Activated CD4-positive, alpha-beta T cell treated with anti-CD3 and anti-CD28 coated beads for 36 hours (primary cell): ENCODE measurements around the gene IPMK. TPM values are rescaled to one million over a fixed set of nuclear protein-coding genes. Genes with fewer than 3 reads are reported as not detected.

ENCODE experiments used
- ATAC-seq: fragments of 200-7000 bp; cut with Tn5 transposase; one replicate; pipeline ENCODE4 v1.10.0; 2021; ENCODE audit warnings: mild to moderate bottlenecking, moderate library complexity
- CTCF ChIA-PET: fragments of 350-600 bp; sonication (Branson Sonifier 250); formaldehyde crosslinking; loops from one replicate; lab custom pipeline; 2021; ENCODE audit warnings: antibody characterized with exemption; lab: Charles Lee
- POLR2A ChIA-PET: fragments of 350-600 bp; sonication (Branson Sonifier 250); formaldehyde crosslinking; loops from one replicate; lab custom pipeline; 2021; ENCODE audit warnings: antibody characterized with exemption, inconsistent platforms; lab: Charles Lee
- DNase-seq: peaks from one replicate; pipeline ENCODE4 v3.0.0-alpha.2; 2020
- H3K27ac Mint-ChIP-seq: one replicate; pipeline ENCODE4 v1.8.0; 2021; ENCODE audit warnings: mixed read lengths
- H3K27me3 Mint-ChIP-seq: one replicate; pipeline ENCODE4 v1.8.0; 2021; ENCODE audit warnings: mixed read lengths
- H3K36me3 Mint-ChIP-seq: one replicate; pipeline ENCODE4 v1.8.0; 2021; ENCODE audit warnings: low read depth, mixed read lengths
- H3K4me1 Mint-ChIP-seq: one replicate; pipeline ENCODE4 v1.8.0; 2021; ENCODE audit warnings: mixed read lengths
- H3K4me3 Mint-ChIP-seq: one replicate; pipeline ENCODE4 v1.8.0; 2021; ENCODE audit warnings: mild to moderate bottlenecking, moderate library complexity, mixed read lengths
- H3K9me3 Mint-ChIP-seq: one replicate; pipeline ENCODE4 v1.8.0; 2021; ENCODE audit warnings: low read depth, mixed read lengths
- intact Hi-C, 2 experiments: fragments of 100-400 bp; cut with DNase I in 1 of 2; cut with micrococcal nuclease in 1 of 2; formaldehyde crosslinking; loops; one replicate each; pipeline versions ENCODE4 v1.14.2 to v1.15.1; 2022 to 2024; cut with DNase I, micrococcal nuclease
- total RNA-seq, 2 experiments: library from RNA; stranded (reverse); gene quantifications; one replicate each; pipeline ENCODE4 v1.2.3, GENCODE V29; 2021

Gene IPMK
- total RNA-seq, 2 experiments from 2014 or later = 7.1 to 8.1 TPM

- H3K36me3 Mint-ChIP-seq = peaks cover 3% of the 10 kb centered on the region
- H3K9me3 Mint-ChIP-seq = no peaks in the 10 kb centered on the region
- DNase-seq (peak; percentile 50), ATAC-seq (peak; percentile 71)
- no peak overlapping the region for H3K27ac Mint-ChIP-seq
- CTCF ChIA-PET = interaction anchor here (0.6 to 7.7 kb wide), 26 partner anchors 8 to 407 kb away, joined by 3 to 152 read pairs (median 5); partner anchors contain the start of genes CISD1, IPMK and TFAM
- H3K27me3 Mint-ChIP-seq = no peaks in the 10 kb centered on the region
- POLR2A ChIA-PET = no interaction called here
- intact Hi-C loops = loop anchor here (1.0 to 5.0 kb wide), 2 partner anchors 114 to 954 kb away; no protein-coding TSS in a partner anchor
- H3K4me1 Mint-ChIP-seq = no peaks in the 10 kb centered on the region
- H3K4me3 Mint-ChIP-seq = no peak overlapping the region
These were observed 24.0 kb upstream of the IPMK start for GRCh38 chr10:58291538-58292174.

- peak overlapping the region; percentile 6 for H3K4me3 Mint-ChIP-seq
- peak overlapping the region; percentile 78 for H3K27ac Mint-ChIP-seq
- intact Hi-C loops = loop anchor here (1.0 to 5.0 kb wide), 6 partner anchors 13 to 103 kb away; partner anchors contain the start of genes CISD1 (in 1 of the 2), TFAM (in 1 of the 2) and UBE2D1 (in 1 of the 2)
- H3K4me1 Mint-ChIP-seq = peaks cover 40% of the 10 kb centered on the region
- peak; percentile 87 for ATAC-seq
- peak; percentile 50 for DNase-seq
- no peaks in the 10 kb centered on the region for H3K27me3 Mint-ChIP-seq
- H3K9me3 Mint-ChIP-seq = no peaks in the 10 kb centered on the region
- H3K36me3 Mint-ChIP-seq = peaks cover 28% of the 10 kb centered on the region
- POLR2A ChIA-PET = no interaction called here
- CTCF ChIA-PET = interaction anchor here (0.7 to 1.4 kb wide), 2 partner anchors 9 to 198 kb away, joined by 3 to 9 read pairs; no protein-coding TSS in a partner anchor
These were observed 14.9 kb upstream of the IPMK start for GRCh38 chr10:58282615-58283014.

GRCh38 chr10:58281092-58281752, 13.5 kb upstream of the IPMK start:
- DNase-seq (no peak), ATAC-seq (no peak)
- POLR2A ChIA-PET = no interaction called here
- peaks cover 32% of the 10 kb centered on the region for H3K36me3 Mint-ChIP-seq
- H3K9me3 Mint-ChIP-seq = no peaks in the 10 kb centered on the region
- CTCF ChIA-PET = interaction anchor here (1.7 kb wide), 1 partner anchor 9 kb away, joined by 5 read pairs; no protein-coding TSS in a partner anchor
- H3K4me1 Mint-ChIP-seq = peaks cover 40% of the 10 kb centered on the region
- no peak overlapping the region for H3K4me3 Mint-ChIP-seq
- H3K27ac Mint-ChIP-seq = no peak overlapping the region
- no peaks in the 10 kb centered on the region for H3K27me3 Mint-ChIP-seq
- intact Hi-C loops = loop anchor here (5.0 kb wide), 2 partner anchors 44 to 56 kb away; partner anchors contain the start of gene UBE2D1 (in 1 of the 2)

- no peak overlapping the region for H3K27ac Mint-ChIP-seq
- no peak overlapping the region for H3K4me3 Mint-ChIP-seq
- peaks cover 32% of the 10 kb centered on the region for H3K36me3 Mint-ChIP-seq
- CTCF ChIA-PET = interaction anchor here (0.9 to 1.7 kb wide), 3 partner anchors 10 to 42 kb away, joined by 3 to 5 read pairs (median 5); no protein-coding TSS in a partner anchor
- no peak for DNase-seq
- POLR2A ChIA-PET = no interaction called here
- no peak for ATAC-seq
- peaks cover 40% of the 10 kb centered on the region for H3K4me1 Mint-ChIP-seq
- H3K27me3 Mint-ChIP-seq = no peaks in the 10 kb centered on the region
- H3K9me3 Mint-ChIP-seq = no peaks in the 10 kb centered on the region
- intact Hi-C loops = loop anchor here (5.0 kb wide), 2 partner anchors 43 to 57 kb away; partner anchors contain the start of gene UBE2D1 (in 1 of the 2)
These were observed 12.8 kb upstream of the IPMK start for GRCh38 chr10:58280477-58280876.

- no peak overlapping the region for H3K27ac Mint-ChIP-seq
- POLR2A ChIA-PET = no interaction called here
- H3K4me1 Mint-ChIP-seq = peaks cover 47% of the 10 kb centered on the region
- DNase-seq (no peak), ATAC-seq (no peak)
- intact Hi-C loops = no loop called here
- CTCF ChIA-PET = no interaction called here
- no peaks in the 10 kb centered on the region for H3K27me3 Mint-ChIP-seq
- no peak overlapping the region for H3K4me3 Mint-ChIP-seq
- no peaks in the 10 kb centered on the region for H3K9me3 Mint-ChIP-seq
- H3K36me3 Mint-ChIP-seq = peaks cover 30% of the 10 kb centered on the region
These were observed 11.2 kb upstream of the IPMK start for GRCh38 chr10:58278962-58279307.

- no peaks in the 10 kb centered on the region for H3K9me3 Mint-ChIP-seq
- CTCF ChIA-PET = interaction anchor here (0.6 to 1.8 kb wide), 4 partner anchors 9 to 162 kb away, joined by 3 to 5 read pairs (median 4); partner anchors contain the start of gene CISD1
- DNase-seq (no peak), ATAC-seq (no peak)
- H3K27me3 Mint-ChIP-seq = no peaks in the 10 kb centered on the region
- intact Hi-C loops = no loop called here
- H3K4me1 Mint-ChIP-seq = peaks cover 46% of the 10 kb centered on the region
- no peak overlapping the region for H3K27ac Mint-ChIP-seq
- POLR2A ChIA-PET = no interaction called here
- H3K4me3 Mint-ChIP-seq = no peak overlapping the region
- H3K36me3 Mint-ChIP-seq = peaks cover 30% of the 10 kb centered on the region
These were observed 10.7 kb upstream of the IPMK start for GRCh38 chr10:58278274-58278961.

GRCh38 chr10:58275908-58276307, 8.2 kb upstream of the IPMK start:
- H3K27ac Mint-ChIP-seq = no peak overlapping the region
- CTCF ChIA-PET = interaction anchor here (1.1 to 1.7 kb wide), 2 partner anchors 14 to 15 kb away, joined by 3 to 10 read pairs; no protein-coding TSS in a partner anchor
- H3K9me3 Mint-ChIP-seq = no peaks in the 10 kb centered on the region
- intact Hi-C loops = no loop called here
- peaks cover 28% of the 10 kb centered on the region for H3K36me3 Mint-ChIP-seq
- ATAC-seq (no peak), DNase-seq (no peak)
- H3K4me1 Mint-ChIP-seq = peaks cover 27% of the 10 kb centered on the region
- POLR2A ChIA-PET = no interaction called here
- H3K27me3 Mint-ChIP-seq = no peaks in the 10 kb centered on the region
- H3K4me3 Mint-ChIP-seq = no peak overlapping the region

- ATAC-seq (no peak), DNase-seq (no peak)
- H3K36me3 Mint-ChIP-seq = peaks cover 27% of the 10 kb centered on the region
- H3K4me1 Mint-ChIP-seq = peaks cover 26% of the 10 kb centered on the region
- POLR2A ChIA-PET = no interaction called here
- no peak overlapping the region for H3K27ac Mint-ChIP-seq
- H3K4me3 Mint-ChIP-seq = no peak overlapping the region
- CTCF ChIA-PET = interaction anchor here (1.7 kb wide), 1 partner anchor 15 kb away, joined by 10 read pairs; no protein-coding TSS in a partner anchor
- no peaks in the 10 kb centered on the region for H3K27me3 Mint-ChIP-seq
- intact Hi-C loops = no loop called here
- no peaks in the 10 kb centered on the region for H3K9me3 Mint-ChIP-seq
These were observed 7.6 kb upstream of the IPMK start for GRCh38 chr10:58275261-58275660.

- CTCF ChIA-PET = interaction anchor here (2.3 kb wide), 1 partner anchor 21 kb away, joined by 12 read pairs; no protein-coding TSS in a partner anchor
- POLR2A ChIA-PET = interaction anchor here (0.6 to 1.5 kb wide), 2 partner anchors 33 to 91 kb away, joined by 4 to 14 read pairs; no protein-coding TSS in a partner anchor
- Mint-ChIP-seq H3K27ac (peak overlapping the region; percentile 92), H3K27me3 (no peaks in the 10 kb centered on the region), H3K4me1 (peaks cover 25% of the 10 kb centered on the region), H3K36me3 (peaks cover 14% of the 10 kb centered on the region), H3K9me3 (no peaks in the 10 kb centered on the region), H3K4me3 (peak overlapping the region; percentile 99)
- intact Hi-C loops = loop anchor here (1.0 to 5.0 kb wide), 4 partner anchors 12 to 1637 kb away; partner anchors contain the start of genes TFAM (in 2 of the 2), CCDC6 (in 1 of the 2) and UBE2D1 (in 1 of the 2)
- no peak for DNase-seq
- no peak for ATAC-seq
These were observed 2.1 kb upstream of the IPMK start for GRCh38 chr10:58269782-58270290.

GRCh38 chr10:58268946-58269781, 1.5 kb upstream of the IPMK start, which contains the start of gene CISD1:
TSS of gene CISD1 (plus strand) at chr10:58269162. CDS start at chr10:58269274, 112 bp downstream.
- ATAC-seq = peak; percentile 76
- intact Hi-C loops = loop anchor here (1.0 to 5.0 kb wide), 5 partner anchors 13 to 1638 kb away; partner anchors contain the start of genes TFAM (in 2 of the 2), CCDC6 (in 1 of the 2) and UBE2D1 (in 1 of the 2)
- Mint-ChIP-seq H3K27ac (peak within 1 kb of the TSS; percentile 92), H3K4me3 (peak within 1 kb of the TSS; percentile 99), H3K36me3 (peaks cover 14% of the 10 kb centered on the region), H3K27me3 (no peaks in the 10 kb centered on the region), H3K4me1 (peaks cover 27% of the 10 kb centered on the region), H3K9me3 (no peaks in the 10 kb centered on the region)
- peak; percentile 96 for DNase-seq
- POLR2A ChIA-PET = interaction anchor here (0.6 to 1.5 kb wide), 3 partner anchors 32 to 116 kb away, joined by 3 to 14 read pairs (median 4); partner anchors contain the start of gene TFAM
- CTCF ChIA-PET = interaction anchor here (0.6 to 2.3 kb wide), 7 partner anchors 9 to 116 kb away, joined by 3 to 12 read pairs (median 5); partner anchors contain the start of gene TFAM
